ENCODE results near the gene REL.
"Not testable (repeated sequence)": the region's sequence is repeated elsewhere in the genome, so short reads cannot be mapped to it uniquely, and the experiment has no call there.

The REL gene

GRCh38 chr2:60881047-60881932 is at the start of gene REL:
Gene REL, plus strand, starts transcription at chr2:60881574. Its CDS starts 267 bp downstream, at chr2:60881841.
- peak; percentile 96 for DNase-seq

GRCh38 chr2:60831921-60832320 is 49.5 kb upstream of the REL start:
- no peak for DNase-seq

DNA sequence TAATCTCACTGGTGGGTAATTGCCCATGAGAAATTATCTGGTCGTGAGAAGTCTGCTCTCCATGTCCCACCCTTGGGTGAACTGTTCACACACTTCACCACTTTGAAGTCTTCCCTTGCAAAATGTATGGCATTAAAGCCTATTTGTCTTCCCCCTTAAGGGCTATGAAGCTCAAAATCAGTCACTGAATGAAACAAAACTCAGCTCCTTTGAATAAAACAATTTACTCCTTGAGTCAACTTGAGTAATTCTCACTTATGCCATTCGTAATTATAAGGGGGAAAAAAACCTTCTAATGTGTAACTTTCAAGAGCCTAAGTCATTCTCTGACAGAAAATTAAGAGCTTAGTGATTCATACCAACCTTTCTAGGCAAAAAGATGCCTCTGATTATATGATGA is 48.8 kb upstream of the REL start:
- DNase-seq = no peak

- DNase-seq = no peak
Observed at GRCh38 chr2:60834270-60834717, 47.1 kb upstream of the REL start.

- no peak for DNase-seq
Observed at GRCh38 chr2:60836491-60836890, 44.9 kb upstream of the REL start.

- DNase-seq = no peak
Observed at GRCh38 chr2:60837123-60837522, 44.3 kb upstream of the REL start.

GRCh38 chr2:60838481-60838880 is 42.9 kb upstream of the REL start:
- no peak for DNase-seq

DNA sequence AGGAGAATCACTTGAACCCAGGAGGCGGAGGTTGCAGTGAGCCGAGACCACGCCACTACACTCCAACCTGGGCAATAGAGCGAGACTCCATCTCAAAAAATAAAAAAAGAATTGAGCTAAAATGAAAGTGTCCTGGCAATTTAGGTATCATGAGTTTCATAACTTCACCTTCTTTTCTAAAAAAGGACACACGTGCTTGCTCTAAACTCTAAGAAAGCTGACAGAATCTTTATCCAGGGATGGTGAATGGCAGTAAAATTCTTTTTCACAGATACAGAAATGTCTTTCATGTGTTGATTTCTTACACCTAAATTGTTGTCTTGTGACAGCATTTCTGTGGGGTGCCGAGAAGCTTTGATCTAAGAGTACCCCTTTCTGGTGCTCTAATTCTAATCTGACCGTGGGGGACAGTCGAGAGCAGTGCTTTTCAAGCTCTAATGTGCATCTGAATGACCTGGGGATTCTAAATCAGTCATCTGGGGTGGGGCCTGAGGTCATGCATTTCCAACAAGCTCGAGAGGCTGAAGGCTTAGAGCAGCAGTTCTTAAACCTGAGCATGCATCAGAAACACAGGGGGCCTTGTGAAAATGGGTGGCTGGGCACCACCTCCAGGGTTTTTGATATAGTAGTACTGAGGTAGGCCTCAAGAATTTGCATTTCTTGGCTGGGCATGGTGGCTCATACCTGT is 42.1 kb upstream of the REL start:
- DNase-seq = no peak

- no peak for DNase-seq
Observed at GRCh38 chr2:60840880-60841279, 40.5 kb upstream of the REL start.

- DNase-seq = no peak
Observed at GRCh38 chr2:60843006-60843405, 38.4 kb upstream of the REL start.

- DNase-seq = no peak
Observed at GRCh38 chr2:60844105-60844504, 37.3 kb upstream of the REL start.

GRCh38 chr2:60847854-60848253 is 33.5 kb upstream of the REL start:
- no peak for DNase-seq

DNA sequence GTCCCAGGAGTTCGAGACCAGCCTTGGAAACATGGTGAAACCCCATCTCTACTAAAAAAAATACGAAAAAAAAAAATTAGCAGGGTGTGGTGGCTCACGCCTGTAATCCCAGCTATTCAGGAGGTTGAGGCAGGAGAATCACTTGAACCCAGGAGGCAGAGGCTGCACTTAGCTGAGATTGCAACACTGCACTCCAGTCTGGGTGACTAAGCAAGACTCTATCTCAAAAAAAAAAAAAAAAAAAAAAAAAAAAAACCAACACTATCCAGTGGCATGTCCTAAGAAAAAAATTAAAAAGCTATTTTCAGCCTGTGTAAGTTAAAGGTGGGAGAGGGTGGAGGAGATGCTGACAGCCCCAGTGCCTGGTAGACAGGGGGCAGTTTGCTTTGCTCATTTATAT is 32.2 kb upstream of the REL start:
- DNase-seq = no peak

DNA sequence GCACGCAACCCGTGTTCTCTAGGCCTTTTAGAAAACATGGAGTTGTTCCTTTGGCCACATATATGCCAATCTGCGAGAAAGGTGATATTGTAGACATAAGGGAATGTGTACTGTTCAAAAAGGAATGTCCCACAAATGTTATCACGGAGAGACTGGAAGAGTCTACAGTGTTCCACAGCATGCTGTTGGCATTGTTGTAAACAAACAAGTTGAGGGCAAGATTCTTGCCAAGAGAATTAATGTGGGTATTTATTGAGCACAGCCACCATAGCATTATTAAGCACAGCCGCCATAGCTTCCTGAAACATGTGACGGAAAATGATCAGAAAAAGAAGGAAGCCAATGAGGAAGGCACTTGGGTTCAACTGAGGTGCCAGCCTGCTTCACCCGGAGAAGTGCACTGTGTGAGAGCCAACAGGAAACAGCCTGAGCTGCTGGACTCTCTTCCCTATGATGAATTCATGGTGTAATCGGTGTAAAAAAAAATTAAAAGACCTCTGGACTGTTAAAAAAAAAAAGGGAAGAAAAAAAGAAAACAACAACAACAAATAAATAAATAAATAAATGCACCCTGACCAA is 29.0 kb upstream of the REL start:
- DNase-seq = no peak

DNA sequence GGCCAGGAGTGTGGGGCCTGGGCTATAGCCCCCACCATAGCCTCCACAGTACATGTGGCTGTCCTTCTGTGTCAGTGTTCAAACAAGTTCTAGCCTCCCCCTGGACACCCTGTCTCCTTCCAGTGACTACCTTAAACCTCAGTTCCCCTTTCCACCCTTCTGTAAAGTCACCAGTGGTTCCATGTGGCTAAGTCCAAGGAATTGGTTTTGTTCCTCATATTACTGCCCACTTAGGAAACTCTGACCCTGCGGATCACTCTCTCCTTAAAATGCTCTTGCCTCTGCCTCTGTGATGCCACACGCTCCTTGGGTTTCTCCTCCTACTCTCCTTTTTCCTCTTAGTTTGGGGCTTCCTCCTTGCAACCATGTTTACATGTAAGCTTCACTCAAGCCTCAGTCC is 27.8 kb upstream of the REL start:
- no peak for DNase-seq

- DNase-seq = no peak
Observed at GRCh38 chr2:60855989-60856669, 25.2 kb upstream of the REL start.

DNA sequence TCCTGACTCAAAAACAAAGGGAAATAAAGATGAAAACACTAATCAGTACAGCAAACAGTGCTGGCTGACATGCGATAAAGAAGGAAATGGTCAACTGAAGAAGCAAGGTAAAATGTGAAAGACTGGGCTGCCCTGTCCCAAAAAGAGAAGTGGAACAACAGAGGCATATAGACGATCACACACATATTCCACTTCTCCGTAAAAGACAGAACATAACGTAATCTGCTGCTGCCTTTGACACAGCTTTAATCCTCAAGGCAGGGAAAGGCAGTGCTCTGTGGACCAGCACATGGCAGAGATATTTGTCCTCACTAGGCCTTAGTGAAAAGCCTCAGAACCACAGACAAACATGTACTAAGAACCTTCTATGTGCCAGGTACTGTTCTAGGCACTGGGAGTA is 24.3 kb upstream of the REL start:
- no peak for DNase-seq

GRCh38 chr2:60858897-60859311 is 22.5 kb upstream of the REL start:
- DNase-seq = no peak

- DNase-seq = no peak
Observed at GRCh38 chr2:60861736-60862135, 19.6 kb upstream of the REL start.

DNA sequence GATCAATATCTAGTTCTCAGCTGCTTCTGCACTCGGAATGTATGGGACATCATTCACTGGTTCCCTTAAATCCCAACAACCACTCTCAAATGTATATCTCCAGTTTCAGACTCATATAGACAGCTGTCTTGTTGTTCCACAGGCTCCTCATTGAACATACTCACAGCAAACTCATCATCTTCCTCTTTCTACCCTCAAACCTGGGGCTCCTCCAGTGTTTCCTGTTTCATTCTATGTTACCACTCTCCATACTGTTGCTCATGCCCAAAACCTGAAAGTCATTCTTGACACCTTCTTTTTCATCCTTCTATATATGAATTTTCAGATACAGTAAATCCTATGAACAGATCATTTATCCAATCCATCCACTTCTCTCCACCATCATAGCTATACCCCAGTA is 18.7 kb upstream of the REL start:
- no peak for DNase-seq

DNA sequence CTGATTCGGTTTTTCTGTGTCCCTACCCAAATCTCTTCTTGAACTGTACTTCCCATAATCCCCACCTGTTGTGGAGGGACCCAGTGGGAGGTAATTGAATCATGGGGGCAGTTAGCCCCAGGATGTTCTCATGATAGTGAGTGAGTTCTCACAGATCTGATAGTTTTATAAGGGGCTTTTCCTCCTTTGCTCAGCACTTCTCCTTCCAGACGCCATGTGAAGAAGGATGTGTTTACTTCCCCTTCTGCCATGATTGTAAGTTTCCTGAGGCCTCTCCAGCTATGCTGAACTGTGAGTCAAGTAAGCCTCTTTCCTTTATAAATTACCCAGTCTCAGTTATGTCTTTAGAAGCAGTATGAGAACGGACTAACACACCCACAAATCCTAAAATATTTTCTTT is 16.0 kb upstream of the REL start:
- DNase-seq = not testable (repeated sequence)

GRCh38 chr2:60867007-60867406 is 14.4 kb upstream of the REL start:
- no peak for DNase-seq

- peak; percentile 71 for DNase-seq
Observed at GRCh38 chr2:60867848-60868247, 13.5 kb upstream of the REL start.
